K562 (cell line): ENCODE data around the gene EGR1. TPM values are rescaled to one million over a fixed set of nuclear protein-coding genes. Genes with fewer than 3 reads are reported as not detected.
A peak's percentile ranks its signal among the peaks of the same experiment; 100 is the strongest.

Source experiments
- BRF2 ChIP-seq: IDR thresholded peaks from 3 replicates; pipeline ENCODE4 v1.6.1; 2011; ENCODE audit warnings: borderline replicate concordance, mild to moderate bottlenecking; ENCODE audit not compliant: insufficient read length, insufficient read depth
- C11orf30 ChIP-seq: fragments of 450-650 bp; IDR thresholded peaks from 2 replicates; pipeline ENCODE4 v1.6.1; 2016; ENCODE audit warnings: low read depth, mild to moderate bottlenecking
- CCNT2 ChIP-seq: IDR thresholded peaks from 2 replicates; pipeline ENCODE4 v1.6.1; 2011; ENCODE audit warnings: borderline replicate concordance, low read depth, mild to moderate bottlenecking, moderate library complexity, mixed read lengths, low read length; ENCODE audit not compliant: insufficient read length; ENCODE audit errors: extremely low read depth
- DEAF1 ChIP-seq: fragments of 450-650 bp; formaldehyde crosslinking; IDR thresholded peaks from 2 replicates; pipeline ENCODE4 v1.4.0; 2020; ENCODE audit warnings: mild to moderate bottlenecking, moderate library complexity
- E2F6 ChIP-seq, 2 experiments: IDR thresholded peaks; 2 replicates each; pipeline ENCODE4 v1.6.1; 2011; ENCODE audit warnings: borderline replicate concordance in 1 of 2, control low read depth in 1 of 2, low read depth in 1 of 2, low read length in 1 of 2, mild to moderate bottlenecking in 1 of 2, mixed read lengths in 1 of 2, moderate library complexity in 1 of 2; ENCODE audit not compliant: insufficient read depth in 1 of 2, insufficient read length in 1 of 2, poor library complexity in 1 of 2, severe bottlenecking in 1 of 2; ENCODE audit errors: extremely low read depth in 1 of 2
- ELK3 ChIP-seq: fragments of 450-650 bp; formaldehyde crosslinking; IDR thresholded peaks from 2 replicates; pipeline ENCODE4 v1.4.0; 2020; ENCODE audit warnings: mild to moderate bottlenecking
- ETV5 ChIP-seq: sonication (generic); formaldehyde crosslinking; IDR thresholded peaks from 2 replicates; pipeline ENCODE4 v1.4.0; 2020; ENCODE audit warnings: low read depth, mild to moderate bottlenecking, missing genetic modification reagents
- GABPB1 ChIP-seq: sonication (generic); formaldehyde crosslinking; IDR thresholded peaks from 2 replicates; pipeline ENCODE4 v1.8.0; 2022; ENCODE audit warnings: mild to moderate bottlenecking, missing genetic modification reagents
- HDAC1 ChIP-seq, 2 experiments: fragments of 450-650 bp; IDR thresholded peaks; 2 replicates each; pipeline ENCODE4 v1.6.1; 2016 to 2017; ENCODE audit warnings: inconsistent platforms in 1 of 2, mild to moderate bottlenecking in 1 of 2, moderate library complexity in 1 of 2
- NELFE ChIP-seq: IDR thresholded peaks from 2 replicates; pipeline ENCODE4 v1.6.1; 2011; ENCODE audit warnings: mild to moderate bottlenecking; ENCODE audit not compliant: insufficient read depth, insufficient read length
- PKNOX1 ChIP-seq: fragments of 450-650 bp; IDR thresholded peaks from 2 replicates; pipeline ENCODE4 v1.6.1; 2016
- RB1 ChIP-seq: fragments of 450-650 bp; IDR thresholded peaks from 2 replicates; pipeline ENCODE4 v1.6.1; 2017; ENCODE audit warnings: low read depth, mild to moderate bottlenecking
- SNRNP70 ChIP-seq: fragments of 200-400 bp; formaldehyde crosslinking; optimal IDR thresholded peaks from 2 replicates; pipeline ENCODE3; 2017; ENCODE audit warnings: low read depth, low read length
- UBTF ChIP-seq, 2 experiments: IDR thresholded peaks; 2 replicates each; pipeline ENCODE4 v1.6.1; 2012; ENCODE audit warnings: improper control_type of control experiment in 2 of 2, low read depth in 2 of 2, low read length in 2 of 2, borderline replicate concordance in 1 of 2
- ZFPM2 ChIP-seq: fragments of 250-450 bp; sonication (Bioruptor Pico); IDR thresholded peaks from 2 replicates; pipeline ENCODE4 v1.5.1; 2022; ENCODE audit warnings: mild to moderate bottlenecking
- ZNF511 ChIP-seq: sonication (generic); formaldehyde crosslinking; IDR thresholded peaks from 2 replicates; pipeline ENCODE4 v1.8.0; 2022; ENCODE audit warnings: mild to moderate bottlenecking, missing genetic modification reagents
- ZNF707 ChIP-seq: fragments of 250-450 bp; sonication (Bioruptor Pico); conservative IDR thresholded peaks from 2 replicates; pipeline ENCODE4 v1.8.0; 2022; ENCODE audit warnings: inconsistent platforms, mild to moderate bottlenecking, moderate library complexity
- polyA plus RNA-seq, 8 experiments: library from polyadenylated mRNA; depleted of rRNA in 4 of 8; stranded (reverse) in 5 of 8; unstranded in 3 of 8; fragments of >200 nt; fragmentation: Nextera tagmentation in 2 of 8; fragmentation: Illumina TruSeq in 1 of 8; extraction: Ambion mirVana in 2 of 8; extraction: Trizol in 1 of 8; gene quantifications; 2 replicates each; pipeline versions ENCODE4 v1.2.1 to v1.2.3, GENCODE V29; 2011 to 2014; ENCODE audit warnings: inconsistent platforms in 1 of 8, missing spikeins in 1 of 8
- total RNA-seq, 7 experiments: library from RNA; depleted of rRNA in 6 of 7; stranded (reverse); fragments of >200 nt in 6 of 7; fragmentation: Illumina TruSeq in 2 of 7; extraction: Trizol in 2 of 7; gene quantifications; 2 replicates each; pipeline versions ENCODE4 v1.2.1 to v1.2.3, GENCODE V29; 2011 to 2021; ENCODE audit warnings: low replicate concordance in 1 of 7

Gene EGR1
- total and polyA plus RNA-seq, 9 of the 15 experiments (the other 6 are each of a cell fraction or from before 2014, with no cell fraction given): 1.3 to 132 (median 21.5) TPM

- TF ChIP-seq PKNOX1 (no peak), UBTF (IDR thresholded peaks at IDR 0.05; ENCODE audit: borderline replicate concordance in 1 of 2, low read depth in 2 of 2, low read length in 2 of 2) (0 out of 4 replicates have a peak, but pooled peaks of 1 of the 2 experiments have one; percentile 43), ELK3 (CRISPR knock-in tag) (no peak), ZNF707 (CRISPR knock-in tag) (no peak), NELFE (no peak), RB1 (peak; percentile 53; the same call in 1 of the 2 replicates), BRF2 (no peak), ETV5 (CRISPR knock-in tag) (no peak), ZFPM2 (CRISPR knock-in tag) (no peak), SNRNP70 (no peak), DEAF1 (CRISPR knock-in tag) (no peak), CCNT2 (peak; percentile 83), C11orf30 (no peak), GABPB1 (CRISPR knock-in tag) (no peak), E2F6 (IDR thresholded peaks at IDR 0.05; ENCODE audit: borderline replicate concordance in 1 of 2, extremely low read depth in 1 of 2, insufficient read depth in 1 of 2, insufficient read length in 1 of 2, low read depth in 1 of 2, low read length in 1 of 2, poor library complexity in 1 of 2, severe bottlenecking in 1 of 2) (peak in 1 of 2 experiments; percentile 22), ZNF511 (no peak), HDAC1 (IDR thresholded peaks at IDR 0.05) (no peak)
These were observed 26.4 kb upstream of the EGR1 start, which contains the start of gene REEP2 (continued) for GRCh38 chr5:138438724-138439476.
